OCI-LY7 (cell line): Measurements from ENCODE around the gene MPDZ.

Experiments
- CTCF ChIP-seq: fragments of 200-600 bp; sonication (generic); conservative IDR thresholded peaks from 2 replicates; pipeline ENCODE4 v1.5.1; 2014; ENCODE audit warnings: mild to moderate bottlenecking, antibody characterized with exemption, low read length, moderate library complexity, mixed read lengths
- EZH2phosphoT487 ChIP-seq: fragments of 200-600 bp; sonication (generic); IDR thresholded peaks from 2 replicates; pipeline ENCODE4 v1.6.1; 2018; ENCODE audit warnings: low read depth, borderline replicate concordance, mild to moderate bottlenecking, mixed run types, antibody characterized with exemption, low read length, moderate library complexity, mixed read lengths

GRCh38 chr9:13139641-13140171 is 139.8 kb downstream of the MPDZ start:
- no peak for TF ChIP-seq CTCF
- TF ChIP-seq EZH2phosphoT487: no peak
